Measurements from ENCODE around the gene C1S.

DNA sequence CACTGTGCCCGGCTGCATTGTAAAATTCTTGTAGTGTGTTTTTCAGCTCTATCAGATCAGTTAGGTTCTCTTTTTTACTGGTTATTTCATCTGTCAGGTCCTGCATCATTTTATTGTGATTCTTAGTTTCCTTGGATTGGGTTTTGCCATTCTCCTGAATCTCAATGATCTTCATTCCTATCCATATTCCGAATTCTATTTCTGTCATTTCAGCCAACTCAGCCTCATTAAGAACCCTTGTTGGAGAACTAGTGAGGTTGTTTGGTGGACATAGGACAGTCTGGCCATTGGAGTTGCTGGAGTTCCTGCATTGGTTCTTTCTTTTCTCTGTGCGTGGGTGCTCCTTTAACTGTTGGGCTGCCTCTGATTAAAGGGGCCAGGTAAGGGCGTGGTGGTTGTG lies 5.6 kb upstream of the C1S start:
- no peak for TF ChIP-seq POLR2AphosphoS5 (IDR thresholded peaks at IDR 0.05; ENCODE audit: low read depth, low read length)
- no peak for TF ChIP-seq POLR2A (IDR thresholded peaks at IDR 0.05; ENCODE audit: low read depth, low read length)

Measured in GM12891 (cell line).